GF-D8 (cell line): ENCODE results near the gene TBC1D2B.
"Not testable (repeated sequence)": the region's sequence is repeated elsewhere in the genome, so short reads cannot be mapped to it uniquely, and the experiment has no call there.

Source experiments
- DNase-seq: peaks from one replicate; lab custom pipeline; 2025; lab: John Stamatoyannopoulos, UW

Gene TBC1D2B

GRCh38 chr15:77988347-77989295, 88.9 kb downstream of the TBC1D2B start:
- DNase-seq: no peak

GRCh38 chr15:77987765-77988136, 89.8 kb downstream of the TBC1D2B start:
- DNase-seq: not testable (repeated sequence)

GRCh38 chr15:77986891-77987764, 90.4 kb downstream of the TBC1D2B start:
- DNase-seq: no peak

GRCh38 chr15:77985931-77986480, 91.5 kb downstream of the TBC1D2B start:
- no peak for DNase-seq

GRCh38 chr15:77985031-77985930, 92.2 kb downstream of the TBC1D2B start:
- no peak for DNase-seq

GRCh38 chr15:77984446-77984861, 93.1 kb downstream of the TBC1D2B start:
- no peak for DNase-seq

- DNase-seq: no peak
These were observed 93.6 kb downstream of the TBC1D2B start for GRCh38 chr15:77983708-77984445.

GRCh38 chr15:77983091-77983707, 94.3 kb downstream of the TBC1D2B start:
- DNase-seq: no peak

GRCh38 chr15:77982127-77982490, 95.4 kb downstream of the TBC1D2B start:
- DNase-seq: no peak

GRCh38 chr15:77981281-77982126, 96.0 kb downstream of the TBC1D2B start:
- no peak for DNase-seq

- DNase-seq: not testable (repeated sequence)
These were observed 96.8 kb downstream of the TBC1D2B start for GRCh38 chr15:77980674-77981073.

- DNase-seq: no peak
These were observed 97.4 kb downstream of the TBC1D2B start for GRCh38 chr15:77980098-77980497.

GRCh38 chr15:77979157-77979556, 98.4 kb downstream of the TBC1D2B start:
- DNase-seq: not testable (repeated sequence)

GRCh38 chr15:77978759-77979145, 98.8 kb downstream of the TBC1D2B start:
- not testable (repeated sequence) for DNase-seq

GRCh38 chr15:77977903-77978758, 99.4 kb downstream of the TBC1D2B start:
- DNase-seq: not testable (repeated sequence)

GRCh38 chr15:77976760-77977525, 100.6 kb downstream of the TBC1D2B start:
- DNase-seq: not testable (repeated sequence)

GRCh38 chr15:77976095-77976450, 101.4 kb downstream of the TBC1D2B start:
- not testable (repeated sequence) for DNase-seq
